ENCODE data around the gene UBR4. TPM values are rescaled to one million over a fixed set of nuclear protein-coding genes. Genes with fewer than 3 reads are reported as not detected.

Gene UBR4
- total and polyA plus RNA-seq, 7 donors = 89.9 to 185 (median 118) TPM

DNA sequence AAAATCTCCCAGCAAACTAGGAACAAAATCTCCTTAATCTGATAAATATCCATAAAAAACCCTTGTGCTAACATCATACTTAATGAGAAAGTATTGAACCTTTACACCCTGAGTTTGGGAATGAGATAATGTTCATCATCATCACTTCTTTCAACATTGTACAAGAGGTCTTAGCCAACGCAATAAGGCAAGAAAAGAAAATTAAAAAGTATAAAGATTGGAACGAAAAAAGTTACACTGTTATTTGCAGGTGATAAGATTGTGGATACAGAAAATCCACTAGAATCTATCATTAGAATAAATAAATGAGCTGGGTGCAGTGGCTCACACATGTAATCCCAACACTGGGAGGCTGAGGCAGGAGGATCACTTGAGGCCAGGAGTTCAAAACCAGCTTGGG is 76.7 kb downstream of the UBR4 start:
- ATAC-seq = no peak
- DNase-seq = no peak
- intact Hi-C loops (cut with DNase I) = no loop called here
- 98 to 100% (median 99%) methylated on average over 2 of the region's 2 CpGs for WGBS, 3 donors
- TF ChIP-seq, protein P1, sequence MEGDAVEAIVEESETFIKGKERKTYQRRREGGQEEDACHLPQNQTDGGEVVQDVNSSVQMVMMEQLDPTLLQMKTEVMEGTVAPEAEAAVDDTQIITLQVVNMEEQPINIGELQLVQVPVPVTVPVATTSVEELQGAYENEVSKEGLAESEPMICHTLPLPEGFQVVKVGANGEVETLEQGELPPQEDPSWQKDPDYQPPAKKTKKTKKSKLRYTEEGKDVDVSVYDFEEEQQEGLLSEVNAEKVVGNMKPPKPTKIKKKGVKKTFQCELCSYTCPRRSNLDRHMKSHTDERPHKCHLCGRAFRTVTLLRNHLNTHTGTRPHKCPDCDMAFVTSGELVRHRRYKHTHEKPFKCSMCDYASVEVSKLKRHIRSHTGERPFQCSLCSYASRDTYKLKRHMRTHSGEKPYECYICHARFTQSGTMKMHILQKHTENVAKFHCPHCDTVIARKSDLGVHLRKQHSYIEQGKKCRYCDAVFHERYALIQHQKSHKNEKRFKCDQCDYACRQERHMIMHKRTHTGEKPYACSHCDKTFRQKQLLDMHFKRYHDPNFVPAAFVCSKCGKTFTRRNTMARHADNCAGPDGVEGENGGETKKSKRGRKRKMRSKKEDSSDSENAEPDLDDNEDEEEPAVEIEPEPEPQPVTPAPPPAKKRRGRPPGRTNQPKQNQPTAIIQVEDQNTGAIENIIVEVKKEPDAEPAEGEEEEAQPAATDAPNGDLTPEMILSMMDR (IDR thresholded peaks at IDR 0.05) = no peak
- peaks cover 14 to 100% of the 10 kb centered on the region in 2 donors for H3K36me3 ChIP-seq (ENCODE audit: insufficient read depth in 1 of 2, low read depth in 1 of 2)
- no peak overlapping the region for H3K27ac ChIP-seq
- H3K4me1 ChIP-seq = no peaks in the 10 kb centered on the region
- H3K4me3 ChIP-seq = no peak overlapping the region
- no peaks in the 10 kb centered on the region for H3K27me3 ChIP-seq (ENCODE audit: insufficient read depth in 3 of 3, low read length in 2 of 3)
- H3K9me3 ChIP-seq = peaks cover 10% of the 10 kb centered on the region

DNA sequence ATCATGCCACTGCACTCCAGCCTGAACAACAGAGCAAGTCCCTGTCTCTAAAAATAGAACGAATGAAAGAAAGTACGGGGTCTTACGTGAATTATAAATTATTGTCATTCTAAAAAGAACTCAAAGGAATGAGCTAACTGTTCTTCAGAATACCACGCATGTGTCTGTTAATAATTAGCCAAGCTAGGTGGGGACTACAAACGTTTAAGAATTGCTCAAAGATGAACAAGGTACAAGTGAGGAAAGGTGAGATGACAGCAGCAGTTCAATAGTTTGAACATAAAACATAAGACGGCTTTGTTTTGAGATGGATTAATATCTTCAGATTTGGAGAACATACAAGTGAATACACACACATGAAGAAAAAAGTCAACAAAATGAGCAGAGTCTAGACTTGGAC is 79.6 kb downstream of the UBR4 start:
- TF ChIP-seq, protein P1 (IDR thresholded peaks at IDR 0.05) = no peak
- intact Hi-C loops (cut with DNase I) = no loop called here
- peaks cover 31 to 100% of the 10 kb centered on the region in 2 donors for H3K36me3 ChIP-seq (ENCODE audit: insufficient read depth in 1 of 2, low read depth in 1 of 2)
- no peak for ATAC-seq
- H3K9me3 ChIP-seq = peaks cover 10% of the 10 kb centered on the region
- H3K27ac ChIP-seq = no peak overlapping the region
- no peak for DNase-seq
- 87 to 93% (median 89%) methylated on average over 6 of the region's 6 CpGs for WGBS, 3 donors
- no peaks in the 10 kb centered on the region for H3K27me3 ChIP-seq (ENCODE audit: insufficient read depth in 3 of 3, low read length in 2 of 3)
- H3K4me3 ChIP-seq = no peak overlapping the region
- H3K4me1 ChIP-seq = no peaks in the 10 kb centered on the region

DNA sequence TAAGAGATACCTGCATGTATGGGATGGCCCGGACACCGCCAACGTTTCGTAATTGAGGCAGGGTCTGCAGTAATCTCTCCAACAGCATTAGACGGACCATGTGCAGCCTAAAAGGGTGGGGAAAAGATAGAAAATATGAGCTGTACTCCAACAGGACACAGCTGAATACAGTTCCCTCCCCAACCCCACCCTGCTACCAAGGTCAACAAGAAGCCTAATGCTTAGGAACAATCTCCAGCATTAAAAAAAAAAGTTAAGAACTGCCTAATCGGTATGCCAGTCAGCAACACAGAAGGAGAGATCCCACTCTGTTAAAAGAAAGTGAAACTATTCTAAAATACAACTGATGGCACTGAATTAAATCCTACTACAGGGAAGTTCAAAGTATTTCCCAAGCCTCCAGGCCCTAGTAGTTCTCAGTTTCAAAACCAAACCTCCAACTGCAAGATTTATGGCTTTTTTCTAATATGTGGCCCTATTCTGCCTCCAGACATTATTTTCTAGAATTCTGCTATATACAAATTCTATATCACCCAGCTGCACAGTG is 81.0 kb downstream of the UBR4 start:
- DNase-seq (no peak), ATAC-seq (no peak)
- Histone ChIP-seq H3K4me3 (no peak overlapping the region), H3K9me3 (peaks cover 10% of the 10 kb centered on the region), H3K27ac (no peak overlapping the region), H3K27me3 (ENCODE audit: insufficient read depth in 3 of 3, low read length in 2 of 3) (no peaks in the 10 kb centered on the region), H3K36me3 (ENCODE audit: insufficient read depth in 1 of 2, low read depth in 1 of 2) (peaks cover 41 to 100% of the 10 kb centered on the region in 2 donors), H3K4me1 (no peaks in the 10 kb centered on the region)
- WGBS, 3 donors = 88 to 95% (median 92%) methylated on average over 6 of the region's 6 CpGs
- intact Hi-C loops (cut with DNase I) = no loop called here
- TF ChIP-seq, protein P1 (IDR thresholded peaks at IDR 0.05) = no peak

DNA sequence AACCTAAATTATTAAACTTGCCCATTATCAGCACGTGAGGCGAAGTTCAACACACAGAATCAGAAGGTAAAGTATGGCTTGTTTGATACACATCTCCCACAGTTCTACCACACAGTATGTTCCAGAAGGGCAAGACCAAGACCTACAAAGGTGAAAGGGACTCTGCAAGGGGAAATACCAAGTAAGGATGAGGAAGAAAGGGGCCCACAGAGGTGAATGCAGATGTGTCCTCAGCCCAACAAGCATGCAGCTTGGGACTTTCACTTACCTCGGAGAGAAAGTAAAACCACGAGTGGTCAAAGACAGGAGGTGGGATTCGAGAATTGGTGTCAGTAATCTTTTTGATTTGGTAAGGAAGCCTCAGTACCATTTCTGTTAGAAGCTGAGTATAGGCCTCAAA is 85.8 kb downstream of the UBR4 start:
- no peaks in the 10 kb centered on the region for H3K27me3 ChIP-seq (ENCODE audit: insufficient read depth in 3 of 3, low read length in 2 of 3)
- intact Hi-C loops (cut with DNase I) = loop anchor here in 1 of 2 donors (5.0 kb wide), 2 partner anchors 33 to 63 kb away; no protein-coding TSS in a partner anchor
- DNase-seq = no peak
- TF ChIP-seq, protein P1 (IDR thresholded peaks at IDR 0.05) = no peak
- 88 to 91% (median 88%) methylated on average over 5 of the region's 5 CpGs for WGBS, 3 donors
- no peak overlapping the region for H3K4me3 ChIP-seq
- no peak overlapping the region for H3K27ac ChIP-seq
- no peak for ATAC-seq
- no peaks in the 10 kb centered on the region for H3K4me1 ChIP-seq
- peaks cover 59 to 100% of the 10 kb centered on the region in 2 donors for H3K36me3 ChIP-seq (ENCODE audit: insufficient read depth in 1 of 2, low read depth in 1 of 2)
- H3K9me3 ChIP-seq = no peaks in the 10 kb centered on the region

DNA sequence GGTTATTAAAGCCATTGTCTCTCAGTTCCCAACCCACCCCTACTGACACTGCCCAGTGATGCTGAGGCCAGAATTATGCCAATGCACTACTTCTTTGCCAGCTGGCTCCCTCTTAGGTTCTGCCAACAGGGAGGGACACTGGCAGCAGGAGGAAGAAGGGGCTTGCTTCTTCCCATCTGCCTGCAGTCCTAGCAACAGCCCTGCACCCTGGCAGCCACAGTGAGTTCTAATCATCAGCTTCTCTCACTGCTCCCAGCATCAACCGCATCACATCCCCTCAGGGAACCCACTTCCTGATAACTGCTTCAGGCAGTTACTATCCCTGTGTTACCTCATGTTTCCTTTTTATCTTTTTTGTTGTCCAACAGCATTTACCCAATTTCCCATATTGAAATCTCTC is 86.2 kb downstream of the UBR4 start:
- H3K9me3 ChIP-seq = no peaks in the 10 kb centered on the region
- H3K4me3 ChIP-seq = no peak overlapping the region
- no peak for DNase-seq
- peaks cover 58 to 100% of the 10 kb centered on the region in 2 donors for H3K36me3 ChIP-seq (ENCODE audit: insufficient read depth in 1 of 2, low read depth in 1 of 2)
- intact Hi-C loops (cut with DNase I) = loop anchor here in 1 of 2 donors (5.0 kb wide), 2 partner anchors 33 to 63 kb away; no protein-coding TSS in a partner anchor
- TF ChIP-seq, protein P1 (IDR thresholded peaks at IDR 0.05) = no peak
- ATAC-seq = peak in 1 of 4 donors; percentile 21
- WGBS, 3 donors = 27 to 41% (median 38%) methylated on average over 1 of the region's 1 CpG
- H3K27me3 ChIP-seq (ENCODE audit: insufficient read depth in 3 of 3, low read length in 2 of 3) = no peaks in the 10 kb centered on the region
- H3K27ac ChIP-seq = no peak overlapping the region
- no peaks in the 10 kb centered on the region for H3K4me1 ChIP-seq

Data from psoas muscle (tissue), 8 donors.